Breast epithelium (tissue), 3 donors: Measurements from ENCODE around the gene B4GALNT3.

Experiments
- CTCF ChIP-seq, 3 donors: fragments of 450-650 bp; IDR thresholded peaks; one replicate each; pipeline ENCODE4 v1.5.1; 2016 to 2017; ENCODE audit warnings: antibody characterized with exemption in 3 of 3, mild to moderate bottlenecking in 3 of 3, moderate library complexity in 3 of 3
- POLR2A ChIP-seq: fragments of 450-650 bp; IDR thresholded peaks from one replicate; pipeline ENCODE4 v1.6.1; 2016; ENCODE audit warnings: antibody characterized with exemption, mild to moderate bottlenecking, moderate library complexity
- POLR2AphosphoS5 ChIP-seq, 3 donors: sonication (generic); formaldehyde crosslinking; IDR thresholded peaks; one replicate each; pipeline ENCODE4 v1.6.1; 2017; ENCODE audit warnings: antibody characterized with exemption in 3 of 3

- TF ChIP-seq POLR2AphosphoS5 (IDR thresholded peaks at IDR 0.05) (no peak), CTCF (IDR thresholded peaks at IDR 0.05) (no peak), POLR2A (no peak)
These were observed 128.2 kb downstream of the B4GALNT3 start for GRCh38 chr12:588024-588322.
